ENCODE measurements around the gene DACT3.

DACT3 gene

GRCh38 chr19:46661020-46661731, at the start of gene DACT3:
TSS of gene DACT3 (minus strand) at chr19:46661182. CDS start at chr19:46661064, 118 bp downstream.
- DNase-seq = peak; percentile 99

- no peak for DNase-seq
These were observed 49.7 kb upstream of the DACT3 start for GRCh38 chr19:46710687-46711086.

GRCh38 chr19:46704379-46705076, 43.5 kb upstream of the DACT3 start:
- no peak for DNase-seq

- DNase-seq = no peak
These were observed 39.7 kb upstream of the DACT3 start for GRCh38 chr19:46700704-46701103.

- DNase-seq = no peak
These were observed 37.7 kb upstream of the DACT3 start for GRCh38 chr19:46698395-46699321.

- no peak for DNase-seq
These were observed 36.4 kb upstream of the DACT3 start for GRCh38 chr19:46697204-46697960.

- DNase-seq = no peak
These were observed 35.9 kb upstream of the DACT3 start for GRCh38 chr19:46696866-46697203.

- no peak for DNase-seq
These were observed 35.1 kb upstream of the DACT3 start for GRCh38 chr19:46696052-46696451.

- DNase-seq = no peak
These were observed 32.8 kb upstream of the DACT3 start for GRCh38 chr19:46693760-46694159.

- no peak for DNase-seq
These were observed 32.1 kb upstream of the DACT3 start for GRCh38 chr19:46692918-46693722.

GRCh38 chr19:46691948-46692347, 31.0 kb upstream of the DACT3 start:
- DNase-seq = no peak

GRCh38 chr19:46691104-46691503, 30.1 kb upstream of the DACT3 start:
- DNase-seq = no peak

- no peak for DNase-seq
These were observed 28.4 kb upstream of the DACT3 start for GRCh38 chr19:46689358-46689757.

- DNase-seq = no peak
These were observed 26.6 kb upstream of the DACT3 start for GRCh38 chr19:46687438-46688145.

GRCh38 chr19:46685189-46685588, 24.2 kb upstream of the DACT3 start:
- no peak for DNase-seq

- DNase-seq = no peak
These were observed 17.2 kb upstream of the DACT3 start for GRCh38 chr19:46678110-46678732.

GRCh38 chr19:46674416-46675178, 13.6 kb upstream of the DACT3 start:
- DNase-seq = no peak

GRCh38 chr19:46670813-46671212, 9.8 kb upstream of the DACT3 start:
- peak; percentile 11 for DNase-seq

- no peak for DNase-seq
These were observed 7.7 kb upstream of the DACT3 start for GRCh38 chr19:46668662-46669061.

- DNase-seq = no peak
These were observed 4.1 kb upstream of the DACT3 start for GRCh38 chr19:46665072-46665471.
